Mammary epithelial cell (primary cell): ENCODE results near the gene FERMT1.

Experiments used
- CTCF ChIP-seq, 2 donors: IDR thresholded peaks in 1 of 2; conservative IDR thresholded peaks in 1 of 2; 2 replicates each; pipeline ENCODE4 v1.5.1; 2011 to 2012; ENCODE audit warnings: inconsistent platforms in 2 of 2, low read length in 2 of 2, mild to moderate bottlenecking in 2 of 2, control low read depth in 1 of 2, low read depth in 1 of 2; ENCODE audit not compliant: insufficient read depth in 1 of 2; ENCODE audit errors: extremely low read depth in 1 of 2
- EZH2 ChIP-seq: IDR thresholded peaks from 2 replicates; pipeline ENCODE4 v1.6.1; 2012; ENCODE audit warnings: low read length, inconsistent platforms, borderline replicate concordance

GRCh38 chr20:6070829-6071695, 51.8 kb downstream of the FERMT1 start:
- TF ChIP-seq CTCF (conservative IDR thresholded peaks at IDR 0.05 in 1 of 2, IDR thresholded peaks at IDR 0.05 in 1 of 2; ENCODE audit: extremely low read depth in 1 of 2, insufficient read depth in 1 of 2, low read depth in 1 of 2, low read length in 2 of 2), result no peak
- no peak for TF ChIP-seq EZH2
